ENCODE data around the gene WDFY2.

DNA sequence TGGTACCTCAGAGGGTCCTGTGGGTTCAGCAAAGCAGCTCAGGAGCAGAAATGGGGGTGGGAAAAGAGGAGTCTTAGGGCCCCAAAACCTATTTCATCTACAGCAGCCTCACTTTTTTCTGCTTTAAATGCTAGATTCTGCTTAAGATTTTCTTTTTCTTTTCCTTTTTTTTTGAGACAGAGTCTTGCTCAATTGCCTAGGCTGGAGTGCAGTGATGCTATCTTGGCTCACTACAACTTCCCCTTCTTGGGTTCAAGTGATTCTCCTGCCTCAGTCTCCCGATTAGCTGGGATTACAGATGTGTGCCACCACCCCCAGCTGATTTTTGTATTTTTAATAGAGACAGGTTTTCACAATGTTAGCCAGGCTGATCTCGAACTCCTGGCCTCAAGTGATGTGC, 30.7 kb upstream of the WDFY2 start:
- TF ChIP-seq POLR2AphosphoS5 (IDR thresholded peaks at IDR 0.05) (no peak), EZH2 (IDR thresholded peaks at IDR 0.05; ENCODE audit: borderline replicate concordance, insufficient read depth, low read length, poor library complexity, severe bottlenecking) (no peak), MXI1 (conservative IDR thresholded peaks at IDR 0.05; ENCODE audit: poor library complexity, severe bottlenecking) (no peak), TAF1 (IDR thresholded peaks at IDR 0.05; ENCODE audit: low read depth) (no peak)
- TF ChIP-seq, protein P1, sequence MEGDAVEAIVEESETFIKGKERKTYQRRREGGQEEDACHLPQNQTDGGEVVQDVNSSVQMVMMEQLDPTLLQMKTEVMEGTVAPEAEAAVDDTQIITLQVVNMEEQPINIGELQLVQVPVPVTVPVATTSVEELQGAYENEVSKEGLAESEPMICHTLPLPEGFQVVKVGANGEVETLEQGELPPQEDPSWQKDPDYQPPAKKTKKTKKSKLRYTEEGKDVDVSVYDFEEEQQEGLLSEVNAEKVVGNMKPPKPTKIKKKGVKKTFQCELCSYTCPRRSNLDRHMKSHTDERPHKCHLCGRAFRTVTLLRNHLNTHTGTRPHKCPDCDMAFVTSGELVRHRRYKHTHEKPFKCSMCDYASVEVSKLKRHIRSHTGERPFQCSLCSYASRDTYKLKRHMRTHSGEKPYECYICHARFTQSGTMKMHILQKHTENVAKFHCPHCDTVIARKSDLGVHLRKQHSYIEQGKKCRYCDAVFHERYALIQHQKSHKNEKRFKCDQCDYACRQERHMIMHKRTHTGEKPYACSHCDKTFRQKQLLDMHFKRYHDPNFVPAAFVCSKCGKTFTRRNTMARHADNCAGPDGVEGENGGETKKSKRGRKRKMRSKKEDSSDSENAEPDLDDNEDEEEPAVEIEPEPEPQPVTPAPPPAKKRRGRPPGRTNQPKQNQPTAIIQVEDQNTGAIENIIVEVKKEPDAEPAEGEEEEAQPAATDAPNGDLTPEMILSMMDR (IDR thresholded peaks at IDR 0.05; ENCODE audit: poor library complexity, severe bottlenecking) = no peak
